Measurements from ENCODE around the gene METTL3. TPM values are rescaled to one million over a fixed set of nuclear protein-coding genes. Genes with fewer than 3 reads are reported as not detected.
A peak's percentile ranks its signal among the peaks of the same experiment; 100 is the strongest.

METTL3 gene
- polyA plus RNA-seq, 1 donor = 43.7 TPM

DNA sequence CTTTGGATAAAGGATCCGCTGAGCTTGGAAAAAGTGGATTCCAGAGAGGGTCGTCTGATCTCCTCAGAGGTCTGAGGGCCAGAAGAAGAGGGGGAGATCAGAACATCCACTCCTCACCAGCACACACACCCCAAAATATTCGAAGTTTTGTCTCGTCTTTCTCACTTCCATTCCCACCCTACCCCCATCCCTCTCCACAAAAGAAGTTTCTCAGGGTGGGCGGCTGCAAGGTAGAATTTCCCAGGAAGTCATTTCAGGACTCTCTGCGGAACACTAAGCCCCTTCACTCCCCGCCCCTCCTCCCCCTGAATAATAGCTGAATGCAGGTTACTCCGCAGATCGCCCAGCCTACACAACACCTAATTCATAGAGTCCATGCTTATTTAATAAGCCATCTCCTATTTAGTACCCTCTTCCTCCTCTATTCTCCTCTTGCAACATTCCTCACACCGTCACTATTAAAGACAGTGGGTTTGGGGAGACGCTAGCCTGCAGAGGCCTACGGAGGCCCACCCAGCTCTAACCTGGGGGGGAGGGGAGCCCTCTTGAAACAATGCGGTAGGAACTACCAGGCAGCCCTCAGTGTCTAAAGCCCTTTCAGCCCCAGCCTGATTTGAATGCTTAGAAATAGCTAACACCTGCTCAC, 15.7 kb upstream of the METTL3 start:
- no peak for DNase-seq

DNA sequence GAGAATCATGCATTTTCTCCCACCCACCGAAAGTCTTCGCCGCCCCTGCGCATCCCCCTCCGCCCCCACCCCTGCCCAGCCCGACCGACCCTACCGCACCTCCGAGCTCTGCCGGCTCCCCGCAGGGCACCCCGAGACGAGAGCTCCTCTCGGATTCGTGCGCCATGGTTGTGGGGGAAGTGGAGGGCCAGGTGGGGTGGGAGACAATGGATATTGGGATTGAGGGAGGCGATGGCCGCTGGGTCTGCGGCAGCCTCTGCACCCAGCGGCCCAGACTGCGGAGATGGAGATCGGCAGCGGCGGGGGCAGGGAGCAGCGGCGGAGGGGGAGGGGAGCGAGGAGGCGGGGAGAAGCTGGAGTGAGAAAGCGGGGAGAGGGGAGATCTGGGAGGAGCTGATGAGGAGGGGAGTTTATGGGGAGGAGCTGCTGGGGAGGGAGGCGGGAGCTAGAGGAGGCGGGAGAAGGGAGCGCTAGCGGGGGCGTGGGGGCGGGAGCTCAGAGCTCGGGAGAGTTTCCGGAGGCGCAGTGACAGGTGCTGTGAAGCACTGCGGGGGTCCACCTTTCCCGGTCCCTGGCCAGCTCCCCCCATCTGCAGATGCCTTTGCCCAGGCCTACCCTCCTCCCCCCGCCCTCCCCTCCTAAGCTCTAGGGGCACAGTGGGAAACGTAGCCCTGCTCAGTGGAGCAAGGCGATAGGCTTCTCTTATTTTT, 15.0 kb upstream of the METTL3 start, which contains the start of gene SALL2:
Gene SALL2 (minus strand): TSS at position 385 of the 710 bp plus-strand sequence. CDS start 219 bp downstream, at position 166.
- DNase-seq = peak; percentile 90

- peak; percentile 17 for DNase-seq
Observed at GRCh38 chr14:21525571-21525961, 14.4 kb upstream of the METTL3 start.

GRCh38 chr14:21524575-21525490, 13.7 kb upstream of the METTL3 start:
- no peak for DNase-seq

DNA sequence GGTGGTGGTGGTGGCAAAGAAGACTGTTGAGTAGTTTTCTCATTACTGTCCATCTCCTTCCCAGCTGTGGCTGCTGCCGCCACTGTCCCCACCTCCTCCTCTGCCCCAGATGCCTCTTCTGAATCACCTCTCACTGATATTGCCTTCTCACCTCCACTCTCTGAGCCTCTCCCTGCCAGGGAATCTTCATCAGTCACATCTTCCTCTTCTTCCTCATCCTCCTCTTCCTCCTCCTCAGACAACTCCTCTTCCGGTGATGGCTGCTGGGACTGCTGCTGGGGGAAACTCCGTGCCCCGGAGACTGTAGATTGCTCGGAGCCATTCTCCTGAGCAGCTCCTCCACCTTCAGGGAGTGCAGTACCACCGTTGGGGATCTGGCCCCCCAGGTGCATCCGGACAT, 12.1 kb upstream of the METTL3 start:
- no peak for DNase-seq

GRCh38 chr14:21521501-21521900, 10.4 kb upstream of the METTL3 start:
- DNase-seq = no peak

GRCh38 chr14:21520767-21521166, 9.6 kb upstream of the METTL3 start:
- no peak for DNase-seq

DNA sequence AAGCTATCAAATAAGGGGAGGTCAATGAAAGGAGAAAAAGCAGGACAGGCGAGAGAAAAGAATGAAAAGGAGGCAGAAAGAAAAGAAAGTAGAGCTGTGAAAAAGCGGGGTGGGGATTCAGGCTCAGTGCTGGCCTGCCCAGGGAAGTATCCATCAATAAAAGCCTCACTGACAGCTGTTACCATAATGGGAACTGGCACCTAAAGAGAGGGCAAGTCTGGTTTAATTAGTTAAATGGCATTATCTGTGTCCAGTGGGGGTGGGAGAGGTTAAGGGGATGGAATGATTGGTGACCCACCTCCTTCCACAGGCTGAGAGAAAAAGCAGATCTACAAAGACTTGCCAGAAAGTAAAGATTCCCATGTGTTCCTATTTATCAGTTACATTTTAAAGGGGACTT, 7.6 kb upstream of the METTL3 start:
- no peak for DNase-seq

DNA sequence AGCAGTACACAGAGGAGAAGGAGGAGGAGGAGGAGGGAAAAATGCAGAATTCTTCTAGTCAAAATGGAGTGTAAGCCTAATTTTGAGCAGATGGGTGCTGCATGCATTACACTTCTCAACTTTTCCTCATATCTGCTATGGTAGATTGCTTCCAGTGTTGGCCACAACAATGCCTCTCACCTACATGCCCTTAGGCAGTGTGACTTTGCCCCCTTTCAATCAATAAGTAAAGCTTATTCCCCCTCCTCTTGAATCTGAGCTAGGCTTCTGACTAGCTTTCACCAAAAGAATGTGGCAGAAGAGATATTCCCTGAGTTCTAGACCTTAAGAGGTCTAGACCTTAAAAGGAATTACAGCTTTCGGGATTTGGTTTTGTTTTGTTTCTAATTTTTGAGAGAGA, 3.2 kb upstream of the METTL3 start:
- no peak for DNase-seq

- DNase-seq = no peak
Observed at GRCh38 chr14:21509432-21510143, 1.6 kb downstream of the METTL3 start.

DNA sequence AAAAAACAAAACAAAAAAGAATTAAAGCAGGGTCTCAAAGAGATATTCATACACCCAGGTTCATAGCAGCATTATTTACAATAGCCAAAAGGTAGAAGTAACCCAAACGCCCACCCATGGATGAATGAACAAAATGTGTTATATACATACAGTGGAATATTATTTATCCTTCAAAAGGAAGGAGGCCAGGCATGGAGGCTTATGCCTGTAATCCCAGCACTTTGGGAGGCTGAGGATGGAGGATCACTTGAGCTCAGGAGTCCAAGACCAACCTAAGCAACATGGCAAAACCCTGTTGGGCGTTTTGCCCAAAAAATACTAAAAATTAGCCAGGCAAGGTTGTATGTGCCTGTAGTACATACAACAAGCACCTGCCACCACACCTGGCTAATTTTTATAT, 4.6 kb downstream of the METTL3 start:
- DNase-seq = no peak

GRCh38 chr14:21505012-21505553, 6.1 kb downstream of the METTL3 start:
- DNase-seq = no peak

DNA sequence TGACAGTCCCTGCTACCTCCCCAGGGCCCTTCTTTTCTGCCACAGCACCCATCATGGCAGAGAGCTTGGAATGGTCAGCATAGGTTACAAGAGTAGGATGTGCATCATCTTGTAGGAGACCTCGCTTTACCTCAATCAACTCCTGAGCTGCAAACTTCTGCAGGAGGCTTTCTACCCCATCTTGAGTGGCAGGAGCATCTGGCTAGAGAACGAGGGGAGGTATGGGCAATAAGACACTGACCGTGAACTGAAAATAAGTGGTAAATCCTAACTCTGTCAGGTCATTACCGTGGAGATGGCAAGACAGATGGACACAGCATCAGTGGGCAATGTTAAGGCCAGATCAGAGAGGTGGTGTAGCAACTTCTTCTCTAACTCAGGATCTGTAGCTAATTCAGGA, 7.8 kb downstream of the METTL3 start:
- no peak for DNase-seq

DNA sequence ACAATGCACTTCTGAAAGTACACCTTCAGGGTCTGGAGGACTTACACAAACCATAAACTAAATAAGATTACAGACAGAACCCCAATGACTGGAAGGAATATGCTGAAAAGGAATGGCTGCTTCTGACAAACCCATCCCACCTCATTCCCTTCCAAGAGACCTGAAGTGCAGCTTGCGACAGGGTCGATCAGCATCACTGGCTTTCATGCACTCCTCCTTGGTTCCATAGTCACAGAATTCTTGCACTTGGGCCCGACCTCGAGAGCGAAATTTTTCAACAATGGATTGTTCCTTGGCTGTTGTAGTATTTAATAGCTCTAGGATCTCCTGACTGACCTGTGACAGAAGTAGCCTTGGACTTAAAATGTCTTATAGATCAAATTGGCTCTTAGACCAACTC, 9.6 kb downstream of the METTL3 start:
- DNase-seq = no peak

DNA sequence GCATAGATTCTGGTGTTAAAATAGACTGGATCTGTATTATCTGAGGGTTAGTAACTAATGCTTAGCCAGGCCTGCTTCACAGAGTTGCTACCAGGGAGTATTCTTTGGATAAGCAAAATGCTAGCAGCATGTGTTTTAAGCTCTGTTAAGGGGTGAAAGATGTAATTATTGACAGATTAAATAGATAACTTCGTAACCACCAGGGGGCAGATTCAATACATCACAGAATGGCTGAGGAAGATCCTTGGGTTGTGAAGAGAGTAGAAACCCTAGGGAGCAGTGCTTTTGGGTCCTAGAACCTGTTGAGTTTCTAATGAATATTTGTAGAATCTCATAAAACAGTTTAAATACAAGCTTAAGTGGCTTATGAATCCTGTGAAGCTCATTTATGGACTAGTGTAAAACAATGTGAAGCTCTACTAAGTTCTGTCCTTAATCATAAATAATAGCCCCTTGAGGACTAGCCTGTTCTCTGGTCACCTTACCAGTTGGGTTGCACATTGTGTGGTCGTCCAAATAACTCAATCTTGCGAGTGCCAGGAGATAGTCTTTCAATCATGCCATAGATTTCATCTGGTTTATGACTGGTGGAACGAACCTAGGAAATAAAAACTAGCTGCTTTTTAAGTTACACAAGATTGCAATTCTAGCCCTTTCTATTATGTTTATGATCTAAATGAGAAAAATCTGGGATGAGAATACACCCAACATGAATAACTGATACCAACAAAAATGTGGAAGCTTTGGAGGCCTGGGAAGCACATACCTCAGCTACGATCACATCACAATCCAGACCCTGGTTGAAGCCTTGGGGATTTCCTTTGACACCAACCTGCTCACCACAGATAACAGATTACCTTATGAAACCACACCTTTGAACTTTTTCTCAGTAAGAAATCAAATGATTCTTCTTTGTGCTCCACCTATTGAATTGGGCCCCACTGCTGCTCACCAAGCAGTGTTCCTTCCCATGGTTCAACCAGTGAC, 12.3 kb downstream of the METTL3 start:
- DNase-seq = peak; percentile 23

- DNase-seq = no peak
Observed at GRCh38 chr14:21496453-21496852, 14.7 kb downstream of the METTL3 start.

- no peak for DNase-seq
Observed at GRCh38 chr14:21494902-21495762, 16.0 kb downstream of the METTL3 start.

DNA sequence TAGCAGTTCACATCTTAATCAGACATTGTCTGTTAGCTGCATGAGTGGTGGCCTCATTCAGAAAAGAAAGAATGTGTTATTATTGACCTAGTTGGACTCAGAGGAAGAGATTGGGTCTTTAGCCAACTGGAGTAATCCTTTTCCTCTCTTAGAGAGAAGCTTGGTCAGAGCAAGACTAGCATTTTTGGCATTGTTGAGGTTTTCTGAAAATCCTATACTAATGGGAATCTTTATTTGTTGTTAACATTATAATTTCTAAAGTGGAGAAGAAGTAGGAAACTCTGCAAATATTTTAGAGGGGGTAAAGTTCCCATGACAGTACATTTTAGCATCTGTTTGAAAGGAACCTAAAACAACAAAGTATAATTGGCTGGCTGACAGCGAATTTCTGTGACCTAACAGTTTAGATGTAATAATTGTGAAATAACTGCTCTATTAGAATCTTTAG, 24.5 kb downstream of the METTL3 start:
- no peak for DNase-seq

- peak; percentile 99 for DNase-seq
Observed at GRCh38 chr14:21476925-21477681, 34.0 kb downstream of the METTL3 start, which contains the start of the genes RAB2B and TOX4. TSS of gene RAB2B (minus strand) at chr14:21476959. CDS start at chr14:21476872, 87 bp downstream. TSS of gene TOX4 (plus strand) at chr14:21477195. CDS start at chr14:21477279, 84 bp downstream.

Measured in hindlimb muscle (tissue), 1 donor.